IPS DF 19.7 (cell line): ENCODE measurements around the gene TLL1.

ENCODE experiments used
- DNase-seq: peaks from one replicate; pipeline ENCODE4 v3.0.0-alpha.2; 2013; ENCODE audit warnings: low read depth, low spot score

Gene TLL1

GRCh38 chr4:165872461-165873297 lies at the start of gene TLL1:
TSS of gene TLL1 (plus strand) at chr4:165873237. CDS start at chr4:165873905, 668 bp downstream.
- no peak for DNase-seq

DNA sequence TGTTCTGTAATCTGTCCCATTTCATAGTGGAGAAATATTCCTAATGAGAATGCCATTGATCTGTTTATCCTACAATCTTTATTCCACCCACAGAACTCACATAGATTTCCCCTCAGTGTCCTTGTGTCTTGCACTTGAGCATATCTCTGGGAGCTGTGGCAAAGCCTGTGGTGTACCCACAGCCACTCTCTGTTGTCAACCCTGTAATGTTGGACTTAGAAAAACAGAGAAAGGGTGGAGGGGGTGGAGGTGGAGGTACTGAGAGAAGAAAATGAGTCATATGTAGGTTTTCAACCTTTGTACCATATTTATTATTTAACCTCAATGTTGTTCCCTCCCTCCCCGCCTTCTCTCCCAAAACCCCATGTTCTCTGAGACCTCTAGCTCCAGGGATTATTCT lies 46.9 kb upstream of the TLL1 start:
- DNase-seq: no peak

DNA sequence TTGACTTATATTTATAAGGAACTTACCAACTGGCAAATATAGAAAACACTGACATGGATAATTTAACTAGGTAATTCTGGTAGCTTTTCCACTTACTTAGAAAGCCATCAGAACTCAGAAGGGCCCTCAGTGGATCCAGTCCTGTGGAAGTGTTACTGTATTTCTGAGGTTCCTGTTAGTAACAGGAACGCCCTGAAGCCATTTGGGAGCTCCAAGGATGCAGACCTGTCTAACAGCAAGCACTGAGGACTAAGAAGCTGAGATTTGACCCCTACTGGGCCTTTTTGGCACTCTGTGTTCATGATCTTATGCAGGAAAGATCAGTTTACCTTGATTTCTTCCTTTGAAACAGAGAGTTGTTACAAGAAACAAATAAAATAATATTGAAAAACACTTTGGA lies 46.0 kb upstream of the TLL1 start:
- no peak for DNase-seq

DNA sequence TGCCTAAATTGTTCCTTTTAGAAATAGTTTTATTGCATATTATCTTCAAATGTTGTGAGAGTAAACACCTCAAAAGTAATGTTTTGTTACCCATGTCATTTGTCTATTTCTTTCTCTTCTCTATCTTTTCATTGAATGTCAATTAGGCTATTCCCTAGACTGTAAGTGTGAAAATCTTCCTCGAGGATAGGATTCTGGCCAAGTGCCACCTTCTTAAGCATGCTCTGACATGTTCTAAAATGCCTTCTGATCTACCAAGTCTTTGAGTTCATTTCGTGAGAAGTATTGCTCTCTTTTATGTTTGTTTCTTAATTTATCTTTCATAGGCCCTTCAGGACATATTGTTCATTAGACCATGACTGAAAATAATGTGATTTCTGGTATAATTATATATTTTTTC lies 44.1 kb upstream of the TLL1 start:
- no peak for DNase-seq

- DNase-seq: no peak
These were observed 38.9 kb upstream of the TLL1 start for GRCh38 chr4:165834116-165834515.

GRCh38 chr4:165838575-165838974 lies 34.5 kb upstream of the TLL1 start:
- DNase-seq: no peak

DNA sequence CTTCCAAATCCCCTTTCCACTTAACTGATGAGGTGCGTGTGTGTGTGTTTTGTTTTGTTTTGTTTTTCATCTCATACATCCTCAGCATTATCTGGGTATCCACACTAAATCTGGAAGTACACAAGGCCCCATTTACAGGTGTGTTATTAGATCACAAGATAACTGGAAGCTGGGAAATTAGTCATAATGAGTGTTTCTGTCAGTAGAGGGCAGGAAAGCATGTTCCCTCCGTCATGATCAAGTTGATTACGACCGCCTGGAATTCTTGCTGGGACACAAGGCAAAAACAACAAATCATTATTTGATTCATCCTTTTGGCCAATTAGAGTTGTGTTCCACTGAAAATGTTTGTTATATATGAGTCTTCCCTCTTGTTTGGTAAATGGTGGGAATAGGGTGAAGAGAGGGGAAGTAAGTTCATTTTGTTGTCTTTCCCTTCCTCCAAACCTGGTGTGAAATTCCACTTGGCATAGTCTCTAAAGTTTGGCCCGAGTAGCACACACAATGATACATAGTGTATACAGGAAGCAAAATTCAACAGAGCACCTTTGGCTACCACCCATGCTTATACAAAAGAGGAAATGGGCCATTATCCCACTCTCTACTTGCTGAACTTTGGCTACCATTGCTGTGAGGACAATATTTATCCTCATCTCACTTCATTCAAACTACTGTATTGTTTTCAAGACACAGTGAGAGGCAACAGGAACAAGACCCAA lies 33.3 kb upstream of the TLL1 start:
- DNase-seq: no peak

- no peak for DNase-seq
These were observed 30.4 kb upstream of the TLL1 start for GRCh38 chr4:165842684-165843083.

GRCh38 chr4:165844161-165844560 lies 28.9 kb upstream of the TLL1 start:
- DNase-seq: no peak

GRCh38 chr4:165851256-165851655 lies 21.8 kb upstream of the TLL1 start:
- DNase-seq: no peak

DNA sequence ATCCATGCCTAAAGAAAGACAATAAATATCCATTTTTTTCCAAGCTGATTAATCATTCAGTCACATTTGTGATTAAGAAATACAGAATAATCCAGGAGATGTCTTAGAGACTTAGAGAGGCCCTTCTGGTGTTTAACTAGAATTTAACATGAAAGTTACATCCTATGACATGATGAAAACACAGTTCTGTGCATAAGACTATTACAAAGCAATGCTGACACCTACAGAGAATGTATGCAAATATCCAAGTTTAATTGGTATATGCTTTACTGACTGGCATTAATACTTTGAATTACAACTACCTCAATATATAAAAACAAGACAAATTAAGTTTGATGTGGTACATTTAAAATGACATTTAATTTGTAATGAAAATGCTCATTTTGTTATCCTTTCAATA lies 17.8 kb upstream of the TLL1 start:
- no peak for DNase-seq

GRCh38 chr4:165861363-165861762 lies 11.7 kb upstream of the TLL1 start:
- DNase-seq: no peak

- DNase-seq: no peak
These were observed 8.8 kb upstream of the TLL1 start for GRCh38 chr4:165864271-165864670.

GRCh38 chr4:165866019-165866650 lies 6.9 kb upstream of the TLL1 start:
- DNase-seq: no peak

DNA sequence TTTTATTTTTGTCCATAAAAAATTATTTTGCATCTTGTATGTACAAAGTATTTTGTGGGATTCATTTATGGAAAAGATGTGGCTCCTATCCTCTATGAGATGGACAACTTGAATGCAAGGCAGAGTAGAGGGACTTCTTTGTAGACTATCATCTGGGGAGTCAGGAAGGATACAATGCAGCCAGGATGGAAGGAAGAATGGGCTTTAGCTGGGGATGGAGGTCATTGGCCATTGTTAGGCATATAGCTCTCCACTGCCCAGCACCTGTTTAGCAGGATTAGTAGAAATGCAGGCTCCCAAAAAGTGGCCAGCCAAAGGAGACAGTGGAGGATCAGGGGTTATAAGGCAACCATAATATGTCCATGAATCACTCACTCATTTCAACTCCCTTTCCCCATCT lies 5.1 kb upstream of the TLL1 start:
- no peak for DNase-seq

GRCh38 chr4:165873298-165874071 lies 448 bp downstream of the TLL1 start:
- DNase-seq: no peak

- no peak for DNase-seq
These were observed 1.2 kb downstream of the TLL1 start for GRCh38 chr4:165874072-165874790.

DNA sequence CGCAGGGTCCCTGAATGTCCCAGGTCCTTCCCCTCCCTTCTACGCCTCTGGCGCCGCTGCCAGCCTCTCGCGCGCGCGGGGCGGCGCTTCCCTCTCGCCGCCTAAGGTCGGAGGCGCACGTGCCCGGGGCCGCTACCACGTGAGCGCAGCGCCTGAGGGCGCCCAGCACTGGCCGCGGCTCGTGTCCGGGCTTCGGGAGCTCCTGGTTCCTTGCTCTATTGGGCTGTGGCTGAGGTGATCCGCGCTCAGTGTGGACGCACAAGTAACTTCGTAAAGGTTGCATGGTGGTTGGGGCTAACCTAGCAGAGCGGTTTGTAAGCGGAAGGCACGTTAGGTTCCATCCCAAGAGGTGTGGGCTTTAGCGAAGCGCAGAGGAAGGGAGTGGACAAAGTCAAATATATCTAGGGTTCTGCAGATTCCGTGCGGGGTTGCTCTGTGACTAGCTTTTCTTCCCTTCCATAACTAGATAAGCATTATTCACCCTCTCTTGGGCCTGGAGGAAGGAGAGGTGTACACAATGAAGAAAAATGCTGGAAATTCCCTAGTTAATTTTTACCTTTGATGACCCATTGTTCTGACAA lies 1.8 kb downstream of the TLL1 start:
- DNase-seq: no peak

DNA sequence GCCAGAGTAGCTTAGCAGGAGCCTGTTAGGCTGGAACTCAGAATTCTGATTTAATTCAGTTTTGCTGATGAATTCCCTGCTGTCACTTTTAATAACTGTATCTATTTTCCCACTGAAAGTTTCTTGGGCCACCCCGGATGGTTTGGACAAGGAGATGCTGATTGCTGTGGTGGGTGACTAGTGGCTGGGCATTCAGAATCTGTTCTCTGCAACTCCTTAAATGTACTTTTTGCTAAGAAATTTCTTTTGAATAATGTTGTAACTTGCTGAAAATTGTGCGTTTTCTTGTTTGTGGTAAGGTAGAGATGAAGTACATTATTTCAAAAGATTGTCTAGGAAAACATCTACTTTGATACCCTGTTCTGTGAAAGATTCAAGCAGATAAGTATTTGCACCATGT lies 2.4 kb downstream of the TLL1 start:
- DNase-seq: no peak

- DNase-seq: no peak
These were observed 4.2 kb downstream of the TLL1 start for GRCh38 chr4:165877286-165877685.

DNA sequence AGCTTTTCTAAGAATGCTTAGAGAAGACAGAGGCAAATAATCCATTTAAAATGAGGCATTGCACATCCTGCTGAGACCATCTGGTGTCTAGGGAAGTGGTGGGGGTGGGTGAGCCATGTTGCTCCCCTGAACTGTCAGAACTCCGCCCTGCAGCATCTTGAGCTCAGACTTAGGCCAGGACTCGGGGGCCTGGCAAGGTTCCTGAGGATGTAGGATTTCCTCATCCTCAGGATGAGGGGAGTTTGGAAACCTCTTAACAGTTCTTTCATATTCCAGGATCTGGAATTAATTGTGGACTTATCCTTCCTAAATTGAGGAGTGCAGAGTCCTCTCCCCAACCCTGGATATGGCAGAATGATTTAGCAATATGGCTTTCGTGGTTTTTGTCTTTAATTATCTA lies 6.6 kb downstream of the TLL1 start:
- no peak for DNase-seq
